Activated naive CD4-positive, alpha-beta T cell (primary cell): ENCODE data around the gene SS18L1.

ENCODE experiments used
- DNase-seq, 4 experiments: peaks; one replicate each; lab custom pipeline; 2025; lab: John Stamatoyannopoulos, UW

SS18L1 gene

DNA sequence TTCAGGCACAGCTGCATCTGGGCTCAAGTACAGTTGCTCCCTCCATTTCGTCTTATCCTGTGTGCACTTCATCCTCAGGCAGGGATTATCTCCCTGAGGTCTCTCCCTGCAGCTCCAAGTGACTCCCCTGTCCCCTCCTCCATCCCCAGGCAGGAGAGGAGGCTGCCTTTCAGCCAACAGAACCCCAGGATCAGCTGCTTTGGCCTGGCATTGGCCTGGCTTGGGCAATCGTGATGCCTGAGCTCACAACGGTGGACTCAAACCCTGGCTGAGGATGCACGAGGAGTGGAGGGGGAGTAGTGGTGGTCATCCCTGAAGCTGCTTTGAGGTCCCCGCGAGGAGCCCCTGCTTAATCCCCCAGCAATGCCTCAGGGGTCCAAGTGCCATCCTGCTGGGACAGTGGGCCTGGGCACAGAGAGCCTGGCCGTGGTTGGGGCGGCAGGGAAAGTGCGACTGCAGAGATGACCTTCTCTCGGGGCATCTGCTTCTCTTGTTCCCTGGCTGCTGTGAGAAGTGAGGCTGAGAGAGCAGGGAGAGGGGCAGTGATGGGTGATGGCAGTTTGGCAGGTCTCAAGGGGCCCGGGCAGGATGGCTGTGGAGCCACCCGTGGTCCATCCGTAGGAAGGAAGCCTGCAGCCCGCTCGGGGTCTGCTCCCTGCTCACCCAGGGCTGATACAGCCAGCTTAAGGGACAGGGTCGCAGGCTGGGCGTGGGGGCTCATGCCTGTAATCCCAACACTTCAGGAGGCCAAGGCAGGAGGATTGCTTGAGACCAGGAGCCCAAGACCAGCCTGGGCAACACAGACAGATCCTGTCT is 82.5 kb downstream of the SS18L1 start:
- DNase-seq: no peak

DNA sequence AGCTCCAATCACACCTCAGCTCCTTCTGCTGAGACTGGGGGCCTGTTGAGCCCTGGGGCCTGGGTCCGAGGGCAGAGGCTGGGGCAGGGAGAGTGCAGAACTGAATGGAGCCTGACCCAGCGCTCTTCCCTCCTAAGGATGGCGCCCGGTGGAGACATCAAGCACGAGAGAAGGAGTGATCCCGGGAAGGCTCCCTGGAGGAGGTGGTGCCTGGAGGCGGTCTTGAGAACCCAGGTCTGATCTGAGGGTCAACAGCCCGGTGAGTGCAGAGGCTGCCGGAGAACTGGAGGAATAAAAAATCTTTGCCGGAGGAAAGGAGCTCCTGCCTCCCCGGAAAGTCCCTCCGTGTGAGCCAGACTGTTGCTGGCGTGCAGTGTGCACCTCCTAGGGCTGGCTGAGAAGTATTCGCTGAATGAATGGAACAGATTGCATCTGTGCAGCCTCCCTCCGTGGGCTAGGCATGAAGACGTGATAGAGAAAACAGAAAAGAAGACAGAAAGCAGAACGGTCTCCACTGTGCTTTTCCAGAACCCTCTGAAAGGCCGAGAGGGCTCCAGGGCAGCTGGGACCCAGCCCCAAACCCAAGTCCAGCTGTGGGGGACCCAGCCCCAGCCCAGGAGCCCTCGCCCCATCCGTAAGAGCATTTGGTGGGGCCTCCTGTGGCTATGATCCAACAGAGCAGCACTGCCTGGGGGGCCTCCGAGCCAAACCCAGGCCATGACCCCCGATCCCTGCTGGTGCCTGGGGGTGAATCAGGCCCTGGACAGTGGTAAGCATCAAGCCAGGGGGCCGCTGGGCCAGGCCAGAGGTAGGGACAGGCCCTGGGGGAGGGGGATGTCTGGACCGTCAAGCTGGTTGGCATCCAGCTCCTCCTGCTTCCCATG is 83.4 kb downstream of the SS18L1 start:
- DNase-seq: no peak

DNA sequence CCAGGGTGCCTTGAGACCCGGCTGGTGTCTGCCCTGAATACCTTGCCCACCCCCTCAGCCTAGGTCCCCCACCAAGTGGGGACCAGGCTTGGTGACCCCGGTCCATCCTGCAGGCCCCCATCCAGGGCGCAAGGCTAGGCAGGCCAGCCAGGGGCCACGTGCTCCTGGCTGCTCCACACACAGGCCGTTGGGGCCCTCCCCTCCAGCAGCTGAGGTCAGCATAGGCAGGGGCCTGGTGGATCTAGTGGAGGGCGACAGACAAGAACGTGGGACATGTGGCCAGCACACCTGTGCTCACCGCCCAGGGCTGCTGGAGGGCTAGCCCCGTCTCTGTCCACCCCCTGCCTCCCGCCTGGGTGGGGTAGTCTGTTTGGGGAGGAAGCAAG is 84.0 kb downstream of the SS18L1 start:
- DNase-seq: no peak

DNA sequence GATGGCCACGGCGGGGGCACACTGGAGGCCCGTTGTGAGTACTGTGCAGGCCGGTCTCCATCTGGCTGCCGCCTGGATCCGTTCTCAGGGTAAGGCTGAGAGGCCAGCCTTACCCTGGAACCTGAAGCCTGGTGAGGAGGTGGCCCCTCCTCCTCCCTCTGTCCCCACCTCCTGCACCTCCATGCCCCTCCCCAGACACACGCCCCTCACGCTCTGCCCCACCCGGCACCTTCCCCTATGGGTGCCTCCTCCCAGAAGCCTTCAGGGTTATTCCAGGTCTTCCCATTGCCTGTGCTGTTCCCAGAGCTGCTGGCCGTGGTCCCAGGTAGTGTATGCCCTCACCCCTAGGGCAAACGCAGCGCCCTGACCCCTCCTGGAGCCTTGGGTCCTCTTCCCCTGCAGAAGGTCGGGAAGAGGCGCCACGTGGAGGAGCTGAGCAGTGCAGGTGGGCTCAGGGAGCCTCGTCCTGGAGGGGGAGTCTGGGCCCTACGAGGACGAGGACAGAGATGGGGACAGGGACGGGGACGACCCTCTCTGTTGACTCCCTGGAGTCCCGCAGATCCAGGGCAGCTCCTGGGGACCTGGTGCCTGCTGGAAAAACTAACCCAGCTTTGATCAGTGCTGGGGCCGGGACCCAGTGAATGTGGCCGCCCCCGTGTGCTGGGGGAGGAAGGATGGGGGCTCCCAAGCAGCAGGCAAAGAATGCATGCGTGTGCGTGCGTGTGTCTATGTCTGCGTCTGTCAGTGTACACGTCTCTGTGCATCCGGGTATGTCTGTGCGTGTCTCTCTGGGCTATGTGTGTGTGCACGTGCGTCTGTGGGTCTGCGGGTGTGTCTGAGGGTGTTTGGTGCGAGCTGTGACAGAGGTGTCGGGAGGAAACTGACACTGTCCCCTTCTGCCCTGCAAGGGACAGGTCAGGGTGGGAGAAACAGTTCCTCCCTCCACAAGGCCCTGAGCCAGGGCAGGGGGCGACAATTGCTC is 84.7 kb downstream of the SS18L1 start:
- no peak for DNase-seq

DNA sequence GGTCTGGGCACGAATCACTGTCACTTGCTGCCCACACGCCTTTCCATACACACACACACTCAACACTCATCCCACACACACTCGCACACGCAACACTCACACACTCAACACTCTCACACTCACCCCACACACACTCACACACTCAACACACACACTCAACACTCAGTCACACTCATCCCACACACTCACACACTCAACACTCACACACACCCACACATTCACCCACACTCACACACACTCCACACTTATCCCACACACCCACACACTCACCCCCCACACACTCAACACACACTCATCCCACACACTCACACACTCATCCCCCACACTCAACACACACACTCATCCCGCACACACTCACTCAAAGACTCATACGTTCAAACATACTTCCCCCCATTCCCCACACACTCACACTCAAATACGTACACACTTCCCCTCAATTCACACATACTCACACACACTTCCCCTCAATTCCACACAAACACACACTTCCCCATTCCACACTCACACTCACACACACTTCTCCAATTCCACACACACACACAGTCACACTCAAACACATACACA is 85.5 kb downstream of the SS18L1 start:
- DNase-seq: no peak

DNA sequence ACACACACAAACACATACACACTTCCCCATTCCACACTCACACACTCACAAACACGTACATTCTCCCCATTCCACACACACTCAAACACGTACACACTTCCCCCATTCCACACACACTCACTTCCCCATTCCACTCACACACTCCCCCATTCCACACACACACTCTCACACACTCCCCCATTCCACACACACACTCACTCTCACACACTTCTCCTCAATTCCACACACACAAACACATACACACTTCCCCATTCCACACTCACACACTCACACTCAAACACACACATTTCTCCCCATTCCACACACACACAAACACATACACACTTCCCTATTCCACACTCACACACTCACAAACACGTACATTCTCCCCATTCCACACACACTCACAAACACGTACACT is 86.1 kb downstream of the SS18L1 start:
- no peak for DNase-seq

DNA sequence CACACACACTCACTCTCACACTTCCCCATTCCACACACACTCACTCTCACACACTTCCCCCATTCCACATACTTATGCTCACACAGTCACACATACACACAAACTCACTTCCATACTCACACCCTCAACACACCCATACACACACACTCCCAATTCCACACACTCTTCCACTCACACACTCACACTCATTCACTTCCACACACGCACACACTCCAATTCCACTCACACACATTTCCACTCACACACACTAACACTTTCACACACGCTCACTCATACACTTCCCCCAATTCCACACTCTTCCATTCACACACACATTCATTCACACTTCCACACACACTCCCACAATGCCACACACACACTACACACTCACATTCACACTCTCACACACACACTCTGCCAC is 86.7 kb downstream of the SS18L1 start:
- DNase-seq: no peak

DNA sequence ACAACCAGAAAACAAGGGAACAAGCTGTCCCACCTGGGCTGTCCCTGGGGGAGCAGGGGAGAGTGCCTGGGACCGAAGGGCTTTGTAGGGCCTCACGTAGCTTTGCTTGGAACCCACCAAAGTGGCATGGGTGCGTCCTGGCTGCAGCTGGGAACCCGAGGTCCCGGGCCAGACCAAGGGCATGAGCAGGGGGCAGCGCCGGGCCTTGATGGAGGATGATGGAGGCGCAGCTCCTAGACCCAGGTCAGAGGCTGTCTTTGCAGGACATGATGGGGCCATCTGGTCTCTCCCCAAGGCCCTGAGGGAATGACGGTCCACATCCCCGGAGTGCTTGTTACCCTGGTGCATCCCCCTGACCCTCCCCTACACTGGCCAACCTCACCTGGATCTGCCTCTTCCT is 87.1 kb downstream of the SS18L1 start:
- DNase-seq: no peak

DNA sequence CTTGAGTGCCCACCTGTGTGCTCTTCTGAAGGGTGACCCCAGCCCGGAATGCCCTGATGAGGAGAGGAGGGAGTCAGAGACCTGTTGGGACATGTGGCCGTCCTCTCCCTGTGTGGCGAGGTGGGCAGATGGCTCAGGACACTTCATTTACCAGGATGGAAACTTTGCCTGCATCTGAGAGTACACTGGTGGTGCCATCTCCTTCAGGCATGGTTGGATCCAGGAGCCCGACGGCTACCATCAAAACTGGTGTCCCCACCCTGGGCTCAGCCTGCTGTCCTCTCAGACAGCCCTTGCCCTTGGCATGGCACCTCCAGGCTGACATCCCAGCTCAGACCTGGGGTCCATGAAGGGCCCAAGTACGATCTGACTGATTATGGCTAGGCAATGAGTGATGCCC is 87.7 kb downstream of the SS18L1 start:
- DNase-seq: no peak
